HFFc6 (cell line): ENCODE measurements around the gene COA6. TPM values are rescaled to one million over a fixed set of nuclear protein-coding genes. Genes with fewer than 3 reads are reported as not detected.

Experiments
- DNase-seq: peaks from one replicate; pipeline ENCODE4 v3.0.0-alpha.2; 2018
- H3K27ac Mint-ChIP-seq: 2 replicates; pipeline ENCODE4 v1.8.0; 2020; ENCODE audit warnings: mild to moderate bottlenecking, mixed read lengths
- H3K27me3 Mint-ChIP-seq: 2 replicates; pipeline ENCODE4 v1.8.0; 2021; ENCODE audit warnings: mild to moderate bottlenecking, moderate library complexity, mixed read lengths; ENCODE audit not compliant: insufficient read depth
- H3K36me3 Mint-ChIP-seq: 2 replicates; pipeline ENCODE4 v1.8.0; 2021; ENCODE audit warnings: low read depth, mixed read lengths
- H3K4me1 Mint-ChIP-seq: 2 replicates; pipeline ENCODE4 v1.8.0; 2020; ENCODE audit warnings: low read depth, mixed read lengths
- H3K4me3 Mint-ChIP-seq: 2 replicates; pipeline ENCODE4 v1.8.0; 2020; ENCODE audit warnings: mild to moderate bottlenecking, moderate library complexity, mixed read lengths
- H3K9me3 Mint-ChIP-seq: 2 replicates; pipeline ENCODE4 v1.8.0; 2020; ENCODE audit warnings: mild to moderate bottlenecking, mixed read lengths
- CTCF ChIP-seq: fragments of 200-600 bp; sonication (generic); IDR thresholded peaks from 2 replicates; pipeline ENCODE4 v1.5.0; 2021; ENCODE audit warnings: antibody characterized with exemption, mild to moderate bottlenecking
- total RNA-seq, 6 experiments: library from RNA; stranded (reverse); fragmentation: NEBNext Ultra II Directional; extraction: Animal tissue kit (Norgen Biotek cat#: 25700); gene quantifications; 2 replicates in 1 of 6; 3 replicates in 5 of 6; pipeline ENCODE4 v1.2.3, GENCODE V29; 2021

Gene COA6
- total RNA-seq, 6 experiments from 2014 or later, result 23.2 to 33.5 (median 29.0) TPM

- Mint-ChIP-seq H3K9me3 (no peaks in the 10 kb centered on the region), H3K27ac (no peak overlapping the region), H3K36me3 (0 out of 2 replicates have a peak, but pooled peaks cover 5% of the 10 kb centered on the region), H3K4me1 (no peaks in the 10 kb centered on the region), H3K4me3 (no peak overlapping the region), H3K27me3 (no peaks in the 10 kb centered on the region)
- no peak for DNase-seq
- no peak for TF ChIP-seq CTCF
Measured at GRCh38 chr1:234412830-234413229, 39.6 kb downstream of the COA6 start.

GRCh38 chr1:234413485-234413884, 40.2 kb downstream of the COA6 start:
- no peak for TF ChIP-seq CTCF
- Mint-ChIP-seq H3K4me1 (no peaks in the 10 kb centered on the region), H3K9me3 (no peaks in the 10 kb centered on the region), H3K27ac (no peak overlapping the region), H3K27me3 (no peaks in the 10 kb centered on the region), H3K4me3 (no peak overlapping the region), H3K36me3 (0 out of 2 replicates have a peak, but pooled peaks cover 5% of the 10 kb centered on the region)
- no peak for DNase-seq

DNA sequence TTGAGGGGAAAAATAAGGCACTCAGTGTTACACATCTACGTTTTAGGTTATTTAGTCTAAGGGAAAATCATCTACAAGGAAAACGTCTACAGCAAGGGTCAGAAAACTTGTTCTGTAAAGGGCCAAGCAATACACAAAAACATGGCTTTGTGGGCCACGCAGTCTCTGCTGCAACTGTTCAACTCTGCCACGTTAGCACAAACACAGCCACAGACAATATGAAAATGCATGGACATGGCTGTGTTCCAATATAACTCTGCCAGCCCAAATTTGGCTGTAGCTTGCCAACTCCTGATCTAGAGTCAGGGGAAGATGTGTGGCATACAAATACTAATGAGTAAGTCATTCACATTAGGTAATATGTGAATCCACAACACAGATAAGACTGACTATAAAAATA, 40.7 kb downstream of the COA6 start:
- Mint-ChIP-seq H3K27me3 (no peaks in the 10 kb centered on the region), H3K9me3 (no peaks in the 10 kb centered on the region), H3K4me1 (no peaks in the 10 kb centered on the region), H3K27ac (no peak overlapping the region), H3K4me3 (no peak overlapping the region), H3K36me3 (0 out of 2 replicates have a peak, but pooled peaks cover 5% of the 10 kb centered on the region)
- DNase-seq, result no peak
- no peak for TF ChIP-seq CTCF

- no peak for TF ChIP-seq CTCF
- no peak for DNase-seq
- no peaks in the 10 kb centered on the region for H3K4me1 Mint-ChIP-seq
- no peak overlapping the region for H3K27ac Mint-ChIP-seq
- H3K27me3 Mint-ChIP-seq, result no peaks in the 10 kb centered on the region; the same call in 1 of the 2 replicates
- peaks cover 16% of the 10 kb centered on the region for H3K36me3 Mint-ChIP-seq
- H3K4me3 Mint-ChIP-seq, result no peak overlapping the region
- no peaks in the 10 kb centered on the region for H3K9me3 Mint-ChIP-seq
Measured at GRCh38 chr1:234427950-234428646, 54.8 kb downstream of the COA6 start.

DNA sequence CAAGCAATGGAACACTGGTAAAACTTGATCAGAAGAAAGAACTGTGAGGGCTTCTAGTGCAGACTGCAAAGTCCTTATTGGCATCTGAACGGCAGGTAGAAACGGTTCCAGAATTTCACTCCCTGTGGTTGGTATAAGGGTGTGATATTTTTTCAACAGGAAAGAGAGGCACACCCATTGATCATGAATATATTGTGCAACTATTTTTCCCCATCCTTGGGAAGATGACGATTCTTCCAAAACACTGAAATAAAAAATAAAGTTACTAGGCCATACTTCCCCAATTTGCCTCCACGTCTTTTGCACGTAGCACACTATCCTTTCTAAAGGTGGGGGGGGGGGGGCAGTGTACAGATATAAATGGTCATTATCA, 56.2 kb downstream of the COA6 start:
- no peak overlapping the region for H3K27ac Mint-ChIP-seq
- no peak for DNase-seq
- H3K4me3 Mint-ChIP-seq, result no peak overlapping the region
- no peak for TF ChIP-seq CTCF
- no peaks in the 10 kb centered on the region; the same call in 1 of the 2 replicates for H3K27me3 Mint-ChIP-seq
- H3K9me3 Mint-ChIP-seq, result no peaks in the 10 kb centered on the region
- H3K4me1 Mint-ChIP-seq, result peaks cover 10% of the 10 kb centered on the region
- peaks cover 16% of the 10 kb centered on the region for H3K36me3 Mint-ChIP-seq
